ENCODE results near the gene SNAPC4. TPM values are rescaled to one million over a fixed set of nuclear protein-coding genes. Genes with fewer than 3 reads are reported as not detected.

Gene SNAPC4, protein sequence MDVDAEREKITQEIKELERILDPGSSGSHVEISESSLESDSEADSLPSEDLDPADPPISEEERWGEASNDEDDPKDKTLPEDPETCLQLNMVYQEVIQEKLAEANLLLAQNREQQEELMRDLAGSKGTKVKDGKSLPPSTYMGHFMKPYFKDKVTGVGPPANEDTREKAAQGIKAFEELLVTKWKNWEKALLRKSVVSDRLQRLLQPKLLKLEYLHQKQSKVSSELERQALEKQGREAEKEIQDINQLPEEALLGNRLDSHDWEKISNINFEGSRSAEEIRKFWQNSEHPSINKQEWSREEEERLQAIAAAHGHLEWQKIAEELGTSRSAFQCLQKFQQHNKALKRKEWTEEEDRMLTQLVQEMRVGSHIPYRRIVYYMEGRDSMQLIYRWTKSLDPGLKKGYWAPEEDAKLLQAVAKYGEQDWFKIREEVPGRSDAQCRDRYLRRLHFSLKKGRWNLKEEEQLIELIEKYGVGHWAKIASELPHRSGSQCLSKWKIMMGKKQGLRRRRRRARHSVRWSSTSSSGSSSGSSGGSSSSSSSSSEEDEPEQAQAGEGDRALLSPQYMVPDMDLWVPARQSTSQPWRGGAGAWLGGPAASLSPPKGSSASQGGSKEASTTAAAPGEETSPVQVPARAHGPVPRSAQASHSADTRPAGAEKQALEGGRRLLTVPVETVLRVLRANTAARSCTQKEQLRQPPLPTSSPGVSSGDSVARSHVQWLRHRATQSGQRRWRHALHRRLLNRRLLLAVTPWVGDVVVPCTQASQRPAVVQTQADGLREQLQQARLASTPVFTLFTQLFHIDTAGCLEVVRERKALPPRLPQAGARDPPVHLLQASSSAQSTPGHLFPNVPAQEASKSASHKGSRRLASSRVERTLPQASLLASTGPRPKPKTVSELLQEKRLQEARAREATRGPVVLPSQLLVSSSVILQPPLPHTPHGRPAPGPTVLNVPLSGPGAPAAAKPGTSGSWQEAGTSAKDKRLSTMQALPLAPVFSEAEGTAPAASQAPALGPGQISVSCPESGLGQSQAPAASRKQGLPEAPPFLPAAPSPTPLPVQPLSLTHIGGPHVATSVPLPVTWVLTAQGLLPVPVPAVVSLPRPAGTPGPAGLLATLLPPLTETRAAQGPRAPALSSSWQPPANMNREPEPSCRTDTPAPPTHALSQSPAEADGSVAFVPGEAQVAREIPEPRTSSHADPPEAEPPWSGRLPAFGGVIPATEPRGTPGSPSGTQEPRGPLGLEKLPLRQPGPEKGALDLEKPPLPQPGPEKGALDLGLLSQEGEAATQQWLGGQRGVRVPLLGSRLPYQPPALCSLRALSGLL (N-terminal part only)
- 10 to 100 TPM; 12.5 to 16.7 TPM for total RNA-seq

DNA sequence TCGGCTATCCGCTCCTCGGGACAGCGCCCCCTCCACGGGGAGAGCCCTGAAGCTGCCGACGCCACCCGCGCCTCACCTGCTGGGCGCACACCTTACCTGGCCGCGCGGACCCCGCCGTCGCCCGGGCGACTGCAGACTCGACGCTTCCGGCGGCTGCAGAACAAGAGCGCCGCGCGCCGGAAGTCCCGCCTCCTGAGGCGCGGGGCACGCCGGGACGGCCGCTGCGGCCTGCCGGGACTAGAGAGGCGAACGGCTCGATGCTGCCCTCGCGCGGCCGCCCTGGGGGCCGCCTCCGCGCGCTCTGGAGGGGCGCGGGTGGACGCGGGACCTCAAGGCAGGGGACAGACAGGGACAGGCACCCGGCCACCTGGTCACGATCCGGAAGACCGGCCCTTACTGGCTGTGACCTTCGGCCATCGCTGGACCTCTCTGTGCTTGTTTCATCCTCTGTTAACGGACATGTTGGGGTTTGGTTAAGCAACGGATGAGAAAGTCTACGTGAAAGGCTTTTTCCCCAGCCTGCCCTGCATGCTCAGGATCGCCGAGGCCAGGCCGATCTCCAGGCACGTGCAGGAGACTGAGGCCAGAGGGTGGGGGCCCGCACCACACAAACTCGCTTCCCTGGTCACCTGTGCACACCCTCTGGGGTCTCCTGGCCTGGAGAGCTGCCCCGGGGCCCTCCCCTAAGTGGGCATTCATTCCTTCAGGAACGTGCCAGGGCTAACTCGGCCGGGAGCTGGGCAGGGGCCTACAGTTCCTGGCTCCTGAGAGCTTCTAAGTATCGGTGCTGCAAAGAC, at the start of gene SNAPC4:
TSS of gene SNAPC4 (minus strand) at position 133 of the 797 bp plus-strand sequence. CDS start 1,742 bp downstream, outside the sequence.
- Mint-ChIP-seq H3K9me3 (no peaks in the 10 kb centered on the region), H3K36me3 (peaks cover 23 to 28% of the 10 kb centered on the region in 2 donors), H3K27ac (peak within 1 kb of the TSS; percentile 88 to 93)
- peak; percentile 90 to 94 for DNase-seq (ENCODE audit: low spot score in 2 of 2)
- peak; percentile 60 to 79 for ATAC-seq

DNA sequence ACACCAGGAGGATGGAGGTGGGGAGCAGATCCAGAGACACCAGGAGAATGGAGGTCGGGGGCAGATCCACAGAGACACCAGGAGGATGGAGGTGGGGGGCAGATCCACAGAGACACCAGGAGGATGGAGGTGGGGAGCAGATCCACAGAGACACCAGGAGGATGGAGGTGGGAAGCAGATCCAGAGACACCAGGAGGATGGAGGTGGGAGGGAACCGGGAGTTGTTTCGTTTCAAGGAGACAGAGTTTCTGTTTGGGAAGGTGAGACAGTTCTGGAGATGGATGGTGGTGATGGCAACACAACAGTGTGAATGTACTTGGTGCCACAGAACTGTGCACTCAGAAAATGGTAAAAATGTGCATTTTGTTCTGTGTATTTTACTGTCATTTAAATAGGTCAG, 48.7 kb upstream of the SNAPC4 start:
- no peak for ATAC-seq
- DNase-seq (ENCODE audit: low spot score in 2 of 2), result no peak
- H3K9me3 Mint-ChIP-seq, result no peaks in the 10 kb centered on the region
- H3K27ac Mint-ChIP-seq, result peak overlapping the region in 1 of 2 donors; percentile 44
- H3K36me3 Mint-ChIP-seq, result peaks cover 28% of the 10 kb centered on the region in 2 donors

DNA sequence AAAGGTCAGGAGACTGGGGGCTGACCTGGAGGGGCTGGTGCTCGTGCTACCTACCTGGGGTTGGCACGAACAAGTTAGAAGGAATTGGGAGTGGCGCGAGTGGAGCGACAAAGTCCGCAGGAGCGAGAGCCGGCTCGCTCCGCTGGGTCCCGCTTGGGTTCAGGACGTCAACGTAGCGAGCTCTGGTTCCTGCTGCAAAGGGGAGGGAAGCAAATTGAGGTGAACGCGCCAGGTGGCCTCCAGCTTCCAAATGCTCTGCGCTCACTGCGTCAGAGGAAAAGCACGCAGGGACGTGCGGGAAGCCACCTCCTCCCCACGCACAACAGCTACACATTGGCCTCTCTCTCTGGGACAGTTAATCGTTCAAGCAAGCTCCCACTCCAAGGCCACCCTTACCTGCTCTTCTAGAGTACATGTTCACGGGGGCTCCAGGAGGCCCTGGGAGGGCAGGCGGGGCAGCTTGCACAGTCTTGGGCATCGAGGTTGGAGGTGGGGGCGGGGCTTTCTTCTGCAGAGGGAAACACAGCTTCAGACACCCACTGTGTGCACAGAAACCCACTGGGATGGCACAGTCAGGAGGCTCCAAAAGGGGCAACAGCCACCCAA, 47.3 kb upstream of the SNAPC4 start:
- Mint-ChIP-seq H3K27ac (no peak overlapping the region), H3K9me3 (no peaks in the 10 kb centered on the region), H3K36me3 (peaks cover 23% of the 10 kb centered on the region in 2 donors)
- no peak for DNase-seq (ENCODE audit: low spot score in 2 of 2)
- no peak for ATAC-seq

DNA sequence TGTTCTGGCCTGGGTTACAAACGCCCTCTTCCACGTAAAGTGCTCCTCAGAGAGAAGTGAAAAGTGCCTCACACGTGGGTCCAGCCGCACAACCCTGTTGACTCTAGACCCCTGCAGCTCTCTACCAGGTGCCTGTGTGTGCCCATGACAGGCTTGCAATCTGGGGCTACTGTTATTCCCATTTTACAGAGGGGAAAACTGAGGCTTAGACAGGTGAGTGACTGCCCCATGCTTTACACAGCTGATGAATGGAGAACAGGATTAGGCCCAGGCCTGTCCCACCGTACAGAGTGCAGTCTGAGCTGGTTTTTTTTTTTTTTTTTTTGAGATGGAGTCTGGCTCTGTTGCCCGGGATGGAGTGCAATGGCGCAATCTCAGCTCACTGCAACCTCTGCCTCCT, 45.8 kb upstream of the SNAPC4 start:
- no peak for ATAC-seq
- Mint-ChIP-seq H3K9me3 (no peaks in the 10 kb centered on the region), H3K27ac (peak overlapping the region in 1 of 2 donors; percentile 86), H3K36me3 (peaks cover 16 to 23% of the 10 kb centered on the region in 2 donors)
- DNase-seq (ENCODE audit: low spot score in 2 of 2), result no peak

DNA sequence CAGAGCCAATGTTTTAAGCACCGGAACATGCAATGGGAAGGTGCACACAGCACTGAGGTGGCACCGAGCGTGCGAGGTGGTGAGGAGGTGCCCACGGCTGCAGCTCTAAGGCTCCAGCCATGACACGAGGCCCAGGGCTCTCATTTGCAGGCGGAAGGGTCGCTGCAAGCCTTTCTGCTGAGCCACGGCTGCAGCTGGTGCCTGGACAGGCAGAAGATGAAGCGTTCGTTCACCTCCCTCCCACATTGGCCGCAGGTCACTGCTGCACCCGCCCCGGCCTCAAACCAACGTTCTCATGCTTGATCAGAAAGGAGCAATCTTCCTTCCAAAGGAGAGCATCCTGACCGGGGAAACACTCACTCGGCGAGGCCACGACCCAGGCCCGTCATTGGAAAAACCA, 44.1 kb upstream of the SNAPC4 start:
- Mint-ChIP-seq H3K27ac (no peak overlapping the region), H3K36me3 (peaks cover 16% of the 10 kb centered on the region in 2 donors), H3K9me3 (no peaks in the 10 kb centered on the region)
- DNase-seq (ENCODE audit: low spot score in 2 of 2) (no peak), ATAC-seq (no peak)

DNA sequence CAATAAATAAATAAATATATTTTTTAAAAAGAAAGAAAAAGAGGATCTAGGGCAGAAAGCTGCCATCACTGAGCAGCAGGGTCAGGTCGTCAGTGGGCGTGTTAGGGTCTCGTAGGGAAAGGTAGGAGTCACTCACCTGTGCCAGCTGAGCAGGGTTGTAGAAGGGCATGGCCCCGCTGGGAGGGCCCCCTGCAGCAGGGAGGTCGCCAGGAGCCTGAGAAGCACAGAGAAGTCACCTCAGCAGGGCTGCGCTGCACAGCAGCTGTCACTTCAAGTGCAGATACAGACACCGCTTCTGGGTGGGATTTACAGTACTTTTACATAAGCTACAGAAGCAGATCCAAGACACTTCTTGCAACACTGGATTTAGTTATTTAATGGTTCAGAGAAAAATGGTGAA, 43.7 kb upstream of the SNAPC4 start:
- DNase-seq (ENCODE audit: low spot score in 2 of 2), result no peak
- H3K9me3 Mint-ChIP-seq, result no peaks in the 10 kb centered on the region
- ATAC-seq, result no peak
- H3K27ac Mint-ChIP-seq, result no peak overlapping the region
- H3K36me3 Mint-ChIP-seq, result peaks cover 16% of the 10 kb centered on the region in 2 donors

DNA sequence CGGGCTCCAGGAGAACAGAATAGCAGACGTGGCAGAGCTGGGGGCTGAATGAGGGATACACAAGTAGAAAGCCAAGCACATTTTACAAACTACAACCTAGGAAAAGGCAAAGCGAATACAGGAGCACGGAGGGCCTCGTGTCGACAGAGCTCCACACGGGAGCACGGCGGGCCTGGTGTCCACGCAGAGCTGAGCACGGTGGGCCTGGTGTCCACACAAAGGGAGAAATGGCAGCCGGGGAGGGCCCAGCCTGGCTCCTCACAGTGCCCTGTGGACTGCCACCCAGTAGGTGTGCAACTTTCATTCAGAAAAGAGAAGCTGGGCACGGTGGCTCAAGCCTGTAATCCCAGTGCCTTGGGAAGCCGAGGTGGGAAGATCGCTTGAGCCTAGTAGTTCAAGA, 43.1 kb upstream of the SNAPC4 start:
- H3K27ac Mint-ChIP-seq, result peak overlapping the region in 1 of 2 donors; percentile 62
- H3K36me3 Mint-ChIP-seq, result peaks cover 16% of the 10 kb centered on the region in 2 donors
- DNase-seq (ENCODE audit: low spot score in 2 of 2) (no peak), ATAC-seq (no peak)
- no peaks in the 10 kb centered on the region for H3K9me3 Mint-ChIP-seq

DNA sequence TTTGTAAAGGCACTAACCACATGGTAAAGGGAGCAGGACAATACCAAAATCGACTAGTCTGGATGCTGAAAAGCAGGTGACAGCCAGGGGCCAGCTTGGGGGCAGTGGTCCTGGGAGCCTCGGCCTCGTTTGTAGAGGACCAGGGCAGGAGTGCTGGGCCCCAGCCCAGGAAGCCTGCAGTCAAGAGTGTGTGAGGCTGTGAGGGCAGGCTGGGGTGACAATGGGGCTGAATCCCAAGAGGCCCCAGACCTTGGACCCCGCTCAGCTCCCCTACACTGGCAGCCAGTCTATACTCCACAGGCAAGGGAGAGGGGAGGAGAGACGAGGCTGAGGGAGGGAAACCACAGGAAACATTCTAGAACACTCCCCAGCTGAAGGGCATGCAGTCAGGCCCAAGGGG, 42.3 kb upstream of the SNAPC4 start:
- DNase-seq (ENCODE audit: low spot score in 2 of 2) (no peak), ATAC-seq (no peak)
- Mint-ChIP-seq H3K27ac (peak overlapping the region in 1 of 2 donors; percentile 62), H3K9me3 (no peaks in the 10 kb centered on the region), H3K36me3 (peaks cover 12 to 16% of the 10 kb centered on the region in 2 donors)

DNA sequence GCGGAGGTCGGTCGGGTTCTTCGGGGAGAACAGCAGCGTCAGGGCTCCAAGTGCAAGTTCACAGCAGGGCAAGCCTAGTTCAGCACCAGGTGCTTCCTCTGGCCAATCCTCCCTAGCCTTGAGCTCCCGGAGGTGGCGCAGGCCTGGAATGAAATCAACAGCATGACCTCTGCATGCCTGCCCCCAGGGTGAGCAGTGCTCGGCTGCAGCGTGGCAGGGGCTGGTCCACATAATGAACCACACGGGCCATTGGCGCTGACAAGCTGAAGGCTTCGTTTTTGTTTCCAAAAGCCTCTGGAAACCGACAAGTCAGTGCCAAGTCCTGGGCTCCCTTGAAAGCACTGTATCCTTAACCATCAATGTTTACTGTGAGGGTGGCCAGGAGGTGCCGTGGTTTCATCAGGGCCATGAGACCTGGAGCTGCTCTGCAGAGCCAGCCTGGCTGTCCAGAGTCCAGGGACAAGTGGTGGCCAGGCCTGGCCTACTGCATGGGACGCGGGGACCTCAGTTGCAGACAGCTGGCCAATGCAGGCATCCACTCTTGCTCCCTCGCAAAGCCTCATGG, 41.8 kb upstream of the SNAPC4 start:
- Mint-ChIP-seq H3K27ac (no peak overlapping the region), H3K36me3 (peaks cover 10 to 13% of the 10 kb centered on the region in 2 donors), H3K9me3 (no peaks in the 10 kb centered on the region)
- ATAC-seq (no peak), DNase-seq (ENCODE audit: low spot score in 2 of 2) (no peak)

DNA sequence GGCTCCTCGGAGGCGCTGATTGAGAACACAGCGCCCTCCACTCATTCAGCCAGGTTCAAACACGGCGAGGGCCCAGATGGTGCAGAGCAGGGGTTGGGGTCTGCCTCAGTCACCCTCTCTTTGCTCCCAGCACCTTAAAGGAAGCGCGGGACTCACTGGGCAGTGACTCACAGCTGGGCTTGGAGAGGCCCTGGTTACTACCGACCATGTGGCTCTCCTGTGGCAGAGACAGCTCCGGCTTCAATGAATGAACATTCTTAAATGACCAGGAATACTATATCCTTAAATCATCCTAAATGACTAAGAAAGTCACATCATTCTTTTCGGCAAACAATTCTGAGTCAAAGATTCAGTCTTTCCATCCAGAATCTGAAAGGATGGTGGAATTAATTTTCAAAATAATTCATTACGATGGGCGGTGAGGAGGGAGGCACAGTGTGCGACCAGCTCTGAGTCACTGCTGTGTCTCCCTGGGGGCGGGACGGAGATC, 41.3 kb upstream of the SNAPC4 start:
- no peak for DNase-seq (ENCODE audit: low spot score in 2 of 2)
- H3K27ac Mint-ChIP-seq, result peak overlapping the region in 1 of 2 donors; percentile 32
- peaks cover 8 to 10% of the 10 kb centered on the region in 2 donors for H3K36me3 Mint-ChIP-seq
- no peaks in the 10 kb centered on the region for H3K9me3 Mint-ChIP-seq
- ATAC-seq, result no peak

DNA sequence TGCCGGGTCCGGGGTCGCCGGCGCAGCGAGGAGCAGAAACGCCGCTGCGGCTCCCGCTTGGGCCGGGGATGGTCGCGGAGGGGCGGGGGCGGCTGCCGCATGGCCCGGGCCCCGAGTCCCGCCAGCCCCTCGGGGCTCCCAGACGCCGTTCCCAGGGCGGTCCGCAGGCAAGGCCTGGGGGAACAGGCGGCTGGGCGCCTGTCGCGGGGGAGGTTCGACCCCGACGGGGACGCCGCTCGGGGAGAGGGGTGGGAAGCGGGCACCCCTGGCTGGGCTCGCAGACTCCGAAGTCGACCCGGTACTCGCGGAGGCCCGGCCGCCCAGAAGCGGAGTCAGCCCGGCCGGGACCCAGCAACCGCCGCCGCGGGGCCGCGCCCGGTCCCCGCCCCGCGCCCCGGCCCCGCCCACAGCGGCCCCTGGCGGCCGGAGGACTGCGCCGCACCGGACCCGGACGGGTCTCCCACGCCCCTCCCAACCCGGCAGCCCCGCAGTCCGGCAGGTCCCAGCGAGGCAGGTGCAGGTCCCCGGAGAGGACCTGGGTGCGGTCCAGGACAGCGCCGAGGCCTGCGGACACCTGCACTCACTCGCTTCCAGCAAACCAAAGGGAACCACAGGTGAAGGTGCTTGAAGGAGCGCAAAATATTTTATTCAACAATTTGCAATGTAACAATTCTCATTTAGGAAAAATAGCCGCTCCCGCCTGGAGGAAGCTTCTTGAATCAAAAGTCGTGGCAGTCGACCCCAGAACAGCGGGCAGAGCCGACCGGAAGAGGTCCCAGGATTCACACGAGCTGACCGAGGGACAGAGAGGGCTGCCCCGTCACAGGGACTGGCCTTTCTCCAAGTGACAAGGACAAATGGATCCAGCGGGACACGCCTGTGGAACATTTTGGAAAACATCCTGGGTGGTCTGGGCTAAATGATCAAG, 39.8 kb upstream of the SNAPC4 start, which contains the start of gene INPP5E:
TSS of gene INPP5E (minus strand) at position 365 of the 928 bp plus-strand sequence. CDS start 426 bp downstream, outside the sequence.
- ATAC-seq (peak; percentile 82 to 87), DNase-seq (ENCODE audit: low spot score in 2 of 2) (peak; percentile 82 to 98)
- Mint-ChIP-seq H3K9me3 (no peaks in the 10 kb centered on the region), H3K36me3 (peaks cover 8 to 10% of the 10 kb centered on the region in 2 donors), H3K27ac (peak within 1 kb of the TSS in 1 of 2 donors; percentile 83)

DNA sequence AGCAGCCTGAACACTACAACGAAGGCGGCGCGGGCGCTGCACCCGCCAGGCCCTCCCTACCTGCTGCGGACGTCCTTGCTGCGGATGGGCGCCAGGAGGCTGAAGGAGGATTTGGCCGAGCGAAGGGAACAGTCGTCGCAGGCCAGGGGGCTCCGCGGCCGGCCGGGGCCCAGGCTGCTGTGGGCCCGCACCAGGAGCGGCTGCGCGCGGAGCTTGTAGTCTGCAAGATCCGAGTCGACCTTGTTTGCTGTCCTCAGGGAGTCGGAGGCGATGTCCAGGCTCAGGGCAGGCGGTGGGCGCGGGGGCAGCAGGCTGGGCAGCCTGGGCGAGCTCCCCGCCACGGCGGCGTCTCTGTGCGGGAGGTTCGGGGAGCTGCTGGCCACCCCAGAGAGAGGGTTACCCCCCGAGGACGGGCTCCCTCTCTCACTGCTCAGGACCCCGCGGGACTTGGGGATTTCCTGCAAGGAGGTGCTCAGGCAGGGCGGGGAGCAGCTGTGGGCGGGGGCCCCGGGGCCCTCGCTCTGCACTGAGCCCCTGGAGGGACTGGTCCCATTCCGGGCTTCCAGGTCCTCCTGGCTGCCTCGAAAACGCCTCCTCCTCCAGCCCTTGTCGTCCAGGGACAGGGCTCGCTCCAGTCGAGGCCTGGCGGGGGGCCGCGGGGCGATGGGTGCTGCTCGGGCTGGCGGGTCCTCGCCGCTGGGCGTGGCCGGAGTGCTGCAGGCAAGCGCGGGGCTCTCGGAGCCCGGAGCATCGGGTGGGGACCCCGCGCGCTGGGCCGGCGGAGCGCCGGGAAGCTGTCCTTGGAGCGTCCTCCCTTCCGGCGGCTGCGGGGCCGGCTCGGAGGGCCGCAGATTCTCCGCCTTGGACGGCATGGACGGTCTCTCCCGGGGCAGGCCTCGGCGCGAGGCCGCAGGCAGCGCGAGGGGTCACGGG, 38.8 kb upstream of the SNAPC4 start:
- Mint-ChIP-seq H3K9me3 (no peaks in the 10 kb centered on the region), H3K36me3 (peaks cover 3% of the 10 kb centered on the region in 2 donors), H3K27ac (peak overlapping the region; percentile 83 to 92)
- ATAC-seq, result peak; percentile 71 to 74
- peak; percentile 65 to 67 for DNase-seq (ENCODE audit: low spot score in 2 of 2)

All from activated naive CD4-positive, alpha-beta T cell treated with anti-CD3 and anti-CD28 coated beads, Interleukin-2, amount 50 U/mL, for 72 hours (primary cell).